HG02642 (cell line): ENCODE measurements around the gene ZNF638.

Experiments
- ATAC-seq: cut with Tn5 transposase; IDR thresholded peaks from one replicate; pipeline ENCODE4 v1.9.1; 2021; ENCODE audit warnings: mild to moderate bottlenecking; ENCODE audit not compliant: unreplicated experiment, poor library complexity

ZNF638 gene

GRCh38 chr2:71467180-71467815, 135.7 kb downstream of the ZNF638 start:
- ATAC-seq = no peak

- ATAC-seq = no peak
Observed at GRCh38 chr2:71468279-71469015, 136.9 kb downstream of the ZNF638 start.

GRCh38 chr2:71469403-71470398, 138.1 kb downstream of the ZNF638 start:
- no peak for ATAC-seq

- no peak for ATAC-seq
Observed at GRCh38 chr2:71471276-71471675, 139.7 kb downstream of the ZNF638 start.

GRCh38 chr2:71472019-71472418, 140.4 kb downstream of the ZNF638 start:
- no peak for ATAC-seq

- no peak for ATAC-seq
Observed at GRCh38 chr2:71473346-71474031, 141.9 kb downstream of the ZNF638 start.

- ATAC-seq = no peak
Observed at GRCh38 chr2:71474116-71474743, 142.6 kb downstream of the ZNF638 start.

GRCh38 chr2:71474744-71475397, 143.3 kb downstream of the ZNF638 start:
- ATAC-seq = no peak

GRCh38 chr2:71476495-71476894, 144.9 kb downstream of the ZNF638 start:
- no peak for ATAC-seq

- ATAC-seq = no peak
Observed at GRCh38 chr2:71477231-71477691, 145.7 kb downstream of the ZNF638 start.

GRCh38 chr2:71478806-71479205, 147.2 kb downstream of the ZNF638 start:
- ATAC-seq = no peak

- ATAC-seq = no peak
Observed at GRCh38 chr2:71479261-71479660, 147.7 kb downstream of the ZNF638 start.

GRCh38 chr2:71481111-71481510, 149.5 kb downstream of the ZNF638 start:
- ATAC-seq = no peak

GRCh38 chr2:71482055-71482454, 150.5 kb downstream of the ZNF638 start:
- no peak for ATAC-seq

GRCh38 chr2:71483246-71483645, 151.7 kb downstream of the ZNF638 start:
- no peak for ATAC-seq

GRCh38 chr2:71484354-71484753, 152.8 kb downstream of the ZNF638 start:
- ATAC-seq = no peak
